CD14-positive monocyte (primary cell): ENCODE results near the gene CALM1. TPM values are rescaled to one million over a fixed set of nuclear protein-coding genes. Genes with fewer than 3 reads are reported as not detected.

Experiments
- DNase-seq, 3 donors: peaks; one replicate each; pipeline ENCODE4 v3.0.0-alpha.2; 2011 to 2022
- H2AFZ ChIP-seq: 2 replicates; pipeline ENCODE4 v1.6.0; 2012; ENCODE audit warnings: mild to moderate bottlenecking, low read depth, low read length, inconsistent platforms; ENCODE audit not compliant: insufficient read depth, poor library complexity, severe bottlenecking
- H3K27ac ChIP-seq, 2 donors: 1 replicate in 1 of 2; 2 replicates in 1 of 2; pipeline ENCODE4 v1.5.1; 2012 to 2013; ENCODE audit warnings: low read length in 2 of 2, control low read depth in 1 of 2, inconsistent platforms in 1 of 2, low read depth in 1 of 2, mild to moderate bottlenecking in 1 of 2
- H3K27me3 ChIP-seq, 2 donors: one replicate each; pipeline versions ENCODE4 v1.6.0 to v1.6.1; 2011 to 2013; ENCODE audit warnings: low read length in 2 of 2; ENCODE audit not compliant: control insufficient read depth in 2 of 2, insufficient read depth in 2 of 2
- H3K36me3 ChIP-seq, 2 donors: replicated peaks in 1 of 2; 1 replicate in 1 of 2; 2 replicates in 1 of 2; pipeline versions ENCODE4 v1.5.1 to v1.6.1; 2012 to 2013; ENCODE audit warnings: low read length in 2 of 2, control low read depth in 1 of 2, inconsistent platforms in 1 of 2, mild to moderate bottlenecking in 1 of 2; ENCODE audit not compliant: insufficient read depth in 2 of 2, control insufficient read depth in 1 of 2
- H3K4me1 ChIP-seq, 2 donors: 1 replicate in 1 of 2; 2 replicates in 1 of 2; pipeline versions ENCODE4 v1.5.1 to v1.6.1; 2012 to 2013; ENCODE audit warnings: low read length in 2 of 2, control low read depth in 1 of 2, inconsistent platforms in 1 of 2, mild to moderate bottlenecking in 1 of 2, moderate library complexity in 1 of 2; ENCODE audit not compliant: insufficient read depth in 2 of 2, control insufficient read depth in 1 of 2
- H3K4me2 ChIP-seq: replicated peaks from 2 replicates; pipeline ENCODE3; 2012; ENCODE audit warnings: low read length, moderate library complexity, mild to moderate bottlenecking; ENCODE audit not compliant: poor library complexity, severe bottlenecking; ENCODE audit errors: extremely low read depth
- H3K4me3 ChIP-seq, 3 experiments: fragments of 200-600 bp in 1 of 3; sonication (generic) in 1 of 3; replicated peaks in 1 of 3; 1 replicate in 2 of 3; 2 replicates in 1 of 3; pipeline ENCODE4 v1.5.1; 2011 to 2013; ENCODE audit warnings: low read length in 3 of 3, mild to moderate bottlenecking in 3 of 3, control low read depth in 2 of 3, low read depth in 2 of 3, inconsistent platforms in 1 of 3, moderate library complexity in 1 of 3
- H3K79me2 ChIP-seq: 2 replicates; pipeline ENCODE4 v1.6.0; 2012; ENCODE audit warnings: mild to moderate bottlenecking, control low read depth, inconsistent platforms, low read length, moderate library complexity; ENCODE audit not compliant: insufficient read depth
- H3K9ac ChIP-seq: 2 replicates; pipeline ENCODE4 v1.6.0; 2017; ENCODE audit warnings: low read length, mild to moderate bottlenecking; ENCODE audit not compliant: insufficient read depth, poor library complexity, severe bottlenecking
- H3K9me3 ChIP-seq, 2 donors: replicated peaks in 1 of 2; 1 replicate in 1 of 2; 2 replicates in 1 of 2; pipeline versions ENCODE4 v1.5.1 to v1.6.1; 2012 to 2013; ENCODE audit warnings: low read length in 2 of 2, control low read depth in 1 of 2; ENCODE audit not compliant: control insufficient read depth in 1 of 2, insufficient read depth in 1 of 2
- H4K20me1 ChIP-seq: 2 replicates; pipeline ENCODE4 v1.6.0; 2012; ENCODE audit warnings: mild to moderate bottlenecking, low read length, control low read depth, moderate library complexity; ENCODE audit not compliant: insufficient read depth
- H3K27ac Mint-ChIP-seq, 7 donors: one replicate each; pipeline ENCODE4 v1.8.0; 2020; ENCODE audit warnings: mild to moderate bottlenecking in 7 of 7, mixed read lengths in 7 of 7, moderate library complexity in 6 of 7, inconsistent platforms in 2 of 7
- H3K27me3 Mint-ChIP-seq, 3 donors: one replicate each; pipeline ENCODE4 v1.8.0; 2021 to 2022; ENCODE audit warnings: low read depth in 3 of 3, mild to moderate bottlenecking in 3 of 3, mixed read lengths in 3 of 3, moderate library complexity in 3 of 3, inconsistent platforms in 1 of 3
- H3K36me3 Mint-ChIP-seq, 2 donors: one replicate each; pipeline ENCODE4 v1.8.0; 2020; ENCODE audit warnings: mixed read lengths in 2 of 2, inconsistent platforms in 1 of 2, mild to moderate bottlenecking in 1 of 2
- H3K4me1 Mint-ChIP-seq: one replicate; pipeline ENCODE4 v1.8.0; 2020; ENCODE audit warnings: mild to moderate bottlenecking, mixed read lengths
- H3K4me3 Mint-ChIP-seq, 2 donors: one replicate each; pipeline ENCODE4 v1.8.0; 2020; ENCODE audit warnings: mild to moderate bottlenecking in 2 of 2, mixed read lengths in 2 of 2, moderate library complexity in 1 of 2
- H3K9me3 Mint-ChIP-seq, 7 donors: one replicate each; pipeline ENCODE4 v1.8.0; 2020 to 2022; ENCODE audit warnings: mixed read lengths in 7 of 7, mild to moderate bottlenecking in 6 of 7, moderate library complexity in 6 of 7, inconsistent platforms in 2 of 7
- CTCF ChIP-seq: fragments of 200-600 bp; IDR thresholded peaks from one replicate; pipeline ENCODE4 v1.8.0; 2022; ENCODE audit warnings: antibody characterized with exemption, mild to moderate bottlenecking
- WGBS: methylation state at CpG from one replicate; pipeline ENCODE4 v1.1.5; 2013; ENCODE audit warnings: missing lambda C conversion rate; ENCODE audit not compliant: insufficient coverage; 5-methylcytosine and 5-hydroxymethylcytosine counted together
- intact Hi-C, 2 donors: fragments of 100-400 bp; cut with micrococcal nuclease; formaldehyde crosslinking; loops; one replicate each; pipeline versions ENCODE4 v1.15.0 to v1.15.1; 2023
- polyA plus RNA-seq, 3 donors: library from polyadenylated mRNA; depleted of rRNA in 1 of 3; unstranded in 2 of 3; stranded (reverse) in 1 of 3; fragments of 300-500 nt in 2 of 3; fragments of >200 nt in 1 of 3; fragmentation: Illumina TruSeq in 2 of 3; gene quantifications; 1 replicate in 2 of 3; 2 replicates in 1 of 3; pipeline ENCODE4 v1.2.3, GENCODE V29; 2012 to 2021

CALM1 gene
- polyA plus RNA-seq, 3 donors: 277 to 912 (median 906) TPM

DNA sequence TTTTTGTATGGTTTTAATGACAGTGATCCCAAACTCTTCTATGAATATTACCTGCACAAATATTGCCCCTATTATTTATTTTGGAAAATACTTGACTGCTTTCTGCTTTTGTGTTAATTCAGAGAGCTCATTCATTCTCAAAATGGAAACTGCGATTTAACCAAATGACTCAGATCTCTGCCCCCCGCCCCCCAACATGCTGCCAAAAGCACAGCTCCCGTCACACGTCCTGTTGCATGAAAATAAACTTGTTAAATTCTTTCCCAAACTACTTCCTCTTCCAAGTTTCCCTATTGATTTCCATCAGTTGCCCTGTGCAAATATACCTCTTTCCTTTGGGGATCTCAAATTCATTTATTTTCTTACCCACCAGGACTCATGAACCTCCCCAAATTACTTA is 47.1 kb upstream of the CALM1 start:
- H3K9ac ChIP-seq: no peak overlapping the region
- H3K9me3 ChIP-seq: no peaks in the 10 kb centered on the region
- no peak for DNase-seq
- H3K79me2 ChIP-seq: no peaks in the 10 kb centered on the region
- Mint-ChIP-seq H3K27ac (peak overlapping the region in 1 of 7 donors; percentile 25), H3K27me3 (peaks cover 4 to 10% (median 5%) of the 10 kb centered on the region in 3 donors), H3K36me3 (no peaks in the 10 kb centered on the region), H3K9me3 (peaks cover 0 to 2% (median 0%) of the 10 kb centered on the region in 7 donors), H3K4me3 (no peak overlapping the region), H3K4me1 (peaks cover 3% of the 10 kb centered on the region)
- H3K4me1 ChIP-seq: no peaks in the 10 kb centered on the region
- H3K4me2 ChIP-seq: no peak overlapping the region
- no peaks in the 10 kb centered on the region for H4K20me1 ChIP-seq
- 30% methylated on average over 4 of the region's 4 CpGs for WGBS
- intact Hi-C loops: no loop called here
- no peaks in the 10 kb centered on the region for H3K27me3 ChIP-seq
- H3K27ac ChIP-seq: no peak overlapping the region
- no peaks in the 10 kb centered on the region for H3K36me3 ChIP-seq
- no peak overlapping the region for H3K4me3 ChIP-seq
- no peak overlapping the region for H2AFZ ChIP-seq
- TF ChIP-seq CTCF: no peak

- H3K27ac ChIP-seq: no peak overlapping the region
- Mint-ChIP-seq H3K4me3 (no peak overlapping the region), H3K9me3 (peaks cover 0 to 5% (median 0%) of the 10 kb centered on the region in 7 donors), H3K4me1 (peaks cover 2% of the 10 kb centered on the region), H3K27ac (no peak overlapping the region), H3K27me3 (peaks cover 8 to 13% (median 10%) of the 10 kb centered on the region in 3 donors), H3K36me3 (no peaks in the 10 kb centered on the region)
- no peak overlapping the region for H3K4me3 ChIP-seq
- no peaks in the 10 kb centered on the region for H4K20me1 ChIP-seq
- TF ChIP-seq CTCF: no peak
- intact Hi-C loops: no loop called here
- 91% methylated on average over 15 of the region's 16 CpGs for WGBS
- no peak overlapping the region for H3K9ac ChIP-seq
- no peaks in the 10 kb centered on the region for H3K79me2 ChIP-seq
- no peaks in the 10 kb centered on the region for H3K36me3 ChIP-seq
- H3K27me3 ChIP-seq: no peaks in the 10 kb centered on the region
- no peak for DNase-seq
- no peak overlapping the region for H2AFZ ChIP-seq
- no peaks in the 10 kb centered on the region for H3K4me1 ChIP-seq
- H3K9me3 ChIP-seq: no peaks in the 10 kb centered on the region
- no peak overlapping the region for H3K4me2 ChIP-seq
Observed at GRCh38 chr14:90354551-90355298, 42.1 kb upstream of the CALM1 start.
